Measurements from ENCODE around the gene GFRA3.
"Not testable (repeated sequence)": the region's sequence is repeated elsewhere in the genome, so short reads cannot be mapped to it uniquely, and the experiment has no call there.

Gene GFRA3

DNA sequence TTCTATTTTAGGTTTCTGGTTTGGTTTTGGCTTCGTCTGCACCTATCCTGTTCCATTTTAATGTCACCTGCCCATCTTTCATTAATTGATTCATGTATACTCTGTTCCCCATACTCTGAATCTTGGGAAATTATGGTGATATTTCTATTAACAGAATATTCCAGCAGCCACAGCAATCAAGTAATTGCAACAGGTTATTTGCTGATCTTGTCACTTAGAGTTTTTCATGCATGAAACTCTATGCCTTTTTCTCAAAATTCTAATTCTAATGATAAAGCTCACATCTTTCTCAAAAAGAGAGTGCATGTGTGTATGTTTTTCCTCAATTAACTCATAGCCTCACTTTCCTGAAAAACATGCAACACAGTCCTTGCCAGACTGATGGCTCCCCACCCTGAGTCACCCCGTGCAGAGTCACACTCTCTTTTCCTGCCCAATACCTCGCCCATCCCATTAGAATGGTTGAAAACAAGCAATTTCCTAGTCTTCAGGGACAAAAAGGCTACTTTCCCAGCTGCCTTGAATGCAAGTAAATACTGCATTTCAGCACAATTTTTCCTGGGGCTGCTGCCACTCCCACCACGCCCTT lies 15.6 kb downstream of the GFRA3 start:
- Histone ChIP-seq H3K4me2 (ENCODE audit: low read length) (no peak overlapping the region), H3K36me3 (ENCODE audit: control insufficient read depth, low read length) (no peaks in the 10 kb centered on the region), H4K20me1 (ENCODE audit: control insufficient read depth, insufficient read depth, low read depth, low read length) (no peaks in the 10 kb centered on the region), H3F3A (ENCODE audit: control insufficient read depth, insufficient read depth) (no peaks in the 10 kb centered on the region), H3K27ac (ENCODE audit: low read depth, low read length) (no peak overlapping the region), H3K4me3 (ENCODE audit: low read length) (no peak overlapping the region), H3K4me1 (ENCODE audit: control insufficient read depth, low read length) (no peaks in the 10 kb centered on the region), H3K9me3 (ENCODE audit: control insufficient read depth, insufficient read depth, low read length) (no peaks in the 10 kb centered on the region), H3K79me2 (ENCODE audit: control insufficient read depth, low read length) (no peaks in the 10 kb centered on the region), H3K9me2 (replicated peaks; ENCODE audit: control insufficient read depth, low read length) (no peaks in the 10 kb centered on the region), H3K27me3 (ENCODE audit: control insufficient read depth, low read length) (peaks cover 20% of the 10 kb centered on the region)
- TF ChIP-seq, protein P1, sequence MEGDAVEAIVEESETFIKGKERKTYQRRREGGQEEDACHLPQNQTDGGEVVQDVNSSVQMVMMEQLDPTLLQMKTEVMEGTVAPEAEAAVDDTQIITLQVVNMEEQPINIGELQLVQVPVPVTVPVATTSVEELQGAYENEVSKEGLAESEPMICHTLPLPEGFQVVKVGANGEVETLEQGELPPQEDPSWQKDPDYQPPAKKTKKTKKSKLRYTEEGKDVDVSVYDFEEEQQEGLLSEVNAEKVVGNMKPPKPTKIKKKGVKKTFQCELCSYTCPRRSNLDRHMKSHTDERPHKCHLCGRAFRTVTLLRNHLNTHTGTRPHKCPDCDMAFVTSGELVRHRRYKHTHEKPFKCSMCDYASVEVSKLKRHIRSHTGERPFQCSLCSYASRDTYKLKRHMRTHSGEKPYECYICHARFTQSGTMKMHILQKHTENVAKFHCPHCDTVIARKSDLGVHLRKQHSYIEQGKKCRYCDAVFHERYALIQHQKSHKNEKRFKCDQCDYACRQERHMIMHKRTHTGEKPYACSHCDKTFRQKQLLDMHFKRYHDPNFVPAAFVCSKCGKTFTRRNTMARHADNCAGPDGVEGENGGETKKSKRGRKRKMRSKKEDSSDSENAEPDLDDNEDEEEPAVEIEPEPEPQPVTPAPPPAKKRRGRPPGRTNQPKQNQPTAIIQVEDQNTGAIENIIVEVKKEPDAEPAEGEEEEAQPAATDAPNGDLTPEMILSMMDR (IDR thresholded peaks at IDR 0.05; ENCODE audit: low read depth, low read length, poor library complexity, severe bottlenecking), result no peak
- no peak for TF ChIP-seq EZH2phosphoT487 (IDR thresholded peaks at IDR 0.05; ENCODE audit: borderline replicate concordance, low read length)

- Histone ChIP-seq H3K9me2 (replicated peaks; ENCODE audit: control insufficient read depth, low read length) (no peaks in the 10 kb centered on the region), H3F3A (ENCODE audit: control insufficient read depth, insufficient read depth) (no peaks in the 10 kb centered on the region), H4K20me1 (ENCODE audit: control insufficient read depth, insufficient read depth, low read depth, low read length) (no peaks in the 10 kb centered on the region), H3K79me2 (ENCODE audit: control insufficient read depth, low read length) (no peaks in the 10 kb centered on the region), H3K4me1 (ENCODE audit: control insufficient read depth, low read length) (no peaks in the 10 kb centered on the region), H3K9me3 (ENCODE audit: control insufficient read depth, insufficient read depth, low read length) (no peaks in the 10 kb centered on the region), H3K36me3 (ENCODE audit: control insufficient read depth, low read length) (no peaks in the 10 kb centered on the region), H3K4me2 (ENCODE audit: low read length) (no peak overlapping the region), H3K27me3 (ENCODE audit: control insufficient read depth, low read length) (peaks cover 25% of the 10 kb centered on the region), H3K4me3 (ENCODE audit: low read length) (no peak overlapping the region), H3K27ac (ENCODE audit: low read depth, low read length) (no peak overlapping the region)
- no peak for TF ChIP-seq EZH2phosphoT487 (IDR thresholded peaks at IDR 0.05; ENCODE audit: borderline replicate concordance, low read length)
- TF ChIP-seq, protein P1 (IDR thresholded peaks at IDR 0.05; ENCODE audit: low read depth, low read length, poor library complexity, severe bottlenecking), result no peak
These were observed 16.8 kb downstream of the GFRA3 start for GRCh38 chr5:138257583-138257982.

DNA sequence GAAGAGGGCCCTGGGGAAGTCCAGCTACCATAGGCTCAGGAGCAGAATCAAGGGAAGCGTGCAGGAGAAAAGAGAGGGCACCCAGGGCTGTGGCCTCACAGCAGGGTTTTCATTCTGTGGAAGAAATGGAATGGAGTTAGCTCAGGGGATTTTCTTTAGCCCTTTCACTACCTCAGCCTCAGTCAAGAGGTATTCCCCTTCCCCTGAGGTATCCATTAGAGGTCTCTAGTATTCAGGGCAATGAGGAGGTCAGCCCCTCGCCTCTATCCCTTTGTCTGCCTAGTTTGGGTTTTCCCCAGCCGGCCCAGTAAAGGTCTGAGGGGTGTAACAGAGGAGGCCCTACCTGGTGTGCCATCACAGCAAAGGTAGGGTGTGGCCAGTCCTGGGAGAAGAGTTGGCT lies 21.5 kb downstream of the GFRA3 start:
- no peaks in the 10 kb centered on the region for H3F3A ChIP-seq (ENCODE audit: control insufficient read depth, insufficient read depth)
- TF ChIP-seq, protein P1 (IDR thresholded peaks at IDR 0.05; ENCODE audit: low read depth, low read length, poor library complexity, severe bottlenecking), result no peak
- TF ChIP-seq EZH2phosphoT487 (IDR thresholded peaks at IDR 0.05; ENCODE audit: borderline replicate concordance, low read length), result no peak
- no peaks in the 10 kb centered on the region for H3K36me3 ChIP-seq (ENCODE audit: control insufficient read depth, low read length)
- H3K27ac ChIP-seq (ENCODE audit: low read depth, low read length), result no peak overlapping the region
- H4K20me1 ChIP-seq (ENCODE audit: control insufficient read depth, insufficient read depth, low read depth, low read length), result no peaks in the 10 kb centered on the region
- peaks cover 20% of the 10 kb centered on the region for H3K27me3 ChIP-seq (ENCODE audit: control insufficient read depth, low read length)
- H3K4me1 ChIP-seq (ENCODE audit: control insufficient read depth, low read length), result no peaks in the 10 kb centered on the region
- H3K9me2 ChIP-seq (replicated peaks; ENCODE audit: control insufficient read depth, low read length), result no peaks in the 10 kb centered on the region
- no peak overlapping the region for H3K4me3 ChIP-seq (ENCODE audit: low read length)
- H3K9me3 ChIP-seq (ENCODE audit: control insufficient read depth, insufficient read depth, low read length), result no peaks in the 10 kb centered on the region
- H3K79me2 ChIP-seq (ENCODE audit: control insufficient read depth, low read length), result no peaks in the 10 kb centered on the region
- H3K4me2 ChIP-seq (ENCODE audit: low read length), result no peak overlapping the region

- H3K9me2 ChIP-seq (replicated peaks; ENCODE audit: control insufficient read depth, low read length); H3K9me3 ChIP-seq (ENCODE audit: control insufficient read depth, insufficient read depth, low read length); H3F3A ChIP-seq (ENCODE audit: control insufficient read depth, insufficient read depth); H3K27ac ChIP-seq (ENCODE audit: low read depth, low read length); H3K79me2 ChIP-seq (ENCODE audit: control insufficient read depth, low read length); H3K4me1 ChIP-seq (ENCODE audit: control insufficient read depth, low read length); H4K20me1 ChIP-seq (ENCODE audit: control insufficient read depth, insufficient read depth, low read depth, low read length); H3K4me3 ChIP-seq (ENCODE audit: low read length); H3K4me2 ChIP-seq (ENCODE audit: low read length); H3K36me3 ChIP-seq (ENCODE audit: control insufficient read depth, low read length): not testable (repeated sequence)
- H3K27me3 ChIP-seq (ENCODE audit: control insufficient read depth, low read length), result peaks cover 18% of the 10 kb centered on the region
These were observed 26.6 kb downstream of the GFRA3 start for GRCh38 chr5:138247800-138248199.
